Kidney (tissue), 14 donors: ENCODE results near the gene NDOR1. TPM values are rescaled to one million over a fixed set of nuclear protein-coding genes. Genes with fewer than 3 reads are reported as not detected.
"Not testable (repeated sequence)": the region's sequence is repeated elsewhere in the genome, so short reads cannot be mapped to it uniquely, and the experiment has no call there.

ENCODE experiments used
- DNase-seq, 5 donors: peaks; one replicate each; pipeline ENCODE4 v3.0.0-alpha.2; 2013 to 2020
- FAIRE-seq: peaks from 2 replicates; lab custom pipeline; 2012; peaks lifted over from hg19 to GRCh38; lab: Jason Lieb, UNC
- H3K27ac ChIP-seq, 2 donors: one replicate each; pipeline ENCODE4 v1.7.0; 2013; ENCODE audit warnings: low read depth in 2 of 2, low read length in 2 of 2, inconsistent platforms in 1 of 2
- H3K27me3 ChIP-seq: one replicate; pipeline ENCODE4 v1.7.1; 2013; ENCODE audit warnings: low read length, inconsistent platforms; ENCODE audit not compliant: control insufficient read depth, insufficient read depth
- H3K36me3 ChIP-seq, 3 donors: one replicate each; pipeline versions ENCODE4 v1.7.0 to v1.7.1; 2013; ENCODE audit warnings: low read length in 3 of 3, control low read depth in 1 of 3, inconsistent platforms in 1 of 3; ENCODE audit not compliant: insufficient read depth in 3 of 3, control insufficient read depth in 2 of 3
- H3K4me1 ChIP-seq, 3 donors: one replicate each; pipeline versions ENCODE4 v1.7.0 to v1.7.1; 2013; ENCODE audit warnings: low read length in 3 of 3, inconsistent platforms in 1 of 3, low read depth in 1 of 3; ENCODE audit not compliant: control insufficient read depth in 2 of 3, insufficient read depth in 2 of 3
- H3K4me3 ChIP-seq, 3 donors: one replicate each; pipeline versions ENCODE4 v1.7.0 to v1.8.1; 2013; ENCODE audit warnings: low read length in 3 of 3, control low read depth in 1 of 3, inconsistent platforms in 1 of 3
- H3K9ac ChIP-seq, 3 donors: one replicate each; pipeline versions ENCODE4 v1.7.0 to v1.7.1; 2013; ENCODE audit warnings: low read length in 3 of 3, control low read depth in 1 of 3, inconsistent platforms in 1 of 3
- H3K9me3 ChIP-seq, 3 donors: one replicate each; pipeline versions ENCODE4 v1.7.0 to v1.7.1; 2013; ENCODE audit warnings: low read length in 3 of 3, control low read depth in 1 of 3, inconsistent platforms in 1 of 3; ENCODE audit not compliant: control insufficient read depth in 2 of 3, insufficient read depth in 1 of 3
- CTCF ChIP-seq: IDR thresholded peaks from 3 replicates; pipeline ENCODE4 v1.5.1; 2012; ENCODE audit warnings: mild to moderate bottlenecking, moderate library complexity, borderline replicate concordance; ENCODE audit not compliant: insufficient read depth; ENCODE audit errors: extremely low read depth
- intact Hi-C: fragments of 100-400 bp; cut with DNase I; formaldehyde crosslinking; loops from one replicate; pipeline ENCODE4 v1.11.1; 2022
- polyA plus RNA-seq: library from polyadenylated mRNA; stranded (reverse); fragments of 350-450 nt; fragmentation: Illumina TruSeq; extraction: RNeasy Lipid Tissue Mini Kit (QIAGEN cat#74804); gene quantifications from one replicate; pipeline ENCODE4 v1.2.3, GENCODE V29; 2014; ENCODE audit warnings: low read depth, low replicate concordance; ENCODE audit not compliant: insufficient read depth
- total RNA-seq: library from RNA; stranded (reverse); fragmentation: NEBNext Ultra II Directional; extraction: Animal tissue kit (Norgen Biotek cat#: 25700); gene quantifications from one replicate; pipeline ENCODE4 v1.2.1, GENCODE V29; 2021
- donor health status: control.
- donor health status: control.
- donor health status: control.
- donor health status: control.
- donor health status: control.
- donor health status: DM: yes; HTN: yes; CAD: no.
- donor health status: Normal renal cell carcinoma (clear cell type).

The NDOR1 gene
- total and polyA plus RNA-seq, 2 donors from 2014 or later = 5.9 to 17.8 TPM

GRCh38 chr9:137256856-137257255 is 51.4 kb downstream of the NDOR1 start:
- H3K27me3 ChIP-seq = no peaks in the 10 kb centered on the region
- no peak for FAIRE-seq
- intact Hi-C loops = no loop called here
- no peak for TF ChIP-seq CTCF
- no peak for DNase-seq
- no peak overlapping the region for H3K27ac ChIP-seq
- peak overlapping the region in 1 of 3 donors; percentile 90 for H3K4me3 ChIP-seq
- H3K9me3 ChIP-seq = no peaks in the 10 kb centered on the region
- H3K4me1 ChIP-seq = peaks cover 0 to 22% (median 13%) of the 10 kb centered on the region in 3 donors
- H3K9ac ChIP-seq = no peak overlapping the region
- peaks cover 0 to 10% (median 4%) of the 10 kb centered on the region in 3 donors for H3K36me3 ChIP-seq

GRCh38 chr9:137262173-137262908 is 56.8 kb downstream of the NDOR1 start:
- H3K27ac ChIP-seq, H3K4me3 ChIP-seq, H3K27me3 ChIP-seq, FAIRE-seq, H3K4me1 ChIP-seq, intact Hi-C loops, H3K9me3 ChIP-seq, H3K9ac ChIP-seq: not testable (repeated sequence)
- TF ChIP-seq CTCF = peak; percentile 2
- peaks cover 2 to 12% (median 4%) of the 10 kb centered on the region in 3 donors for H3K36me3 ChIP-seq
- DNase-seq = peak in 1 of 5 donors; percentile 70

- no peak for TF ChIP-seq CTCF
- H3K4me3 ChIP-seq = no peak overlapping the region
- DNase-seq = peak in 1 of 5 donors; percentile 79
- peaks cover 2 to 12% (median 4%) of the 10 kb centered on the region in 3 donors for H3K36me3 ChIP-seq
- H3K27ac ChIP-seq = no peak overlapping the region
- intact Hi-C loops = no loop called here
- no peak for FAIRE-seq
- H3K4me1 ChIP-seq = peaks cover 0 to 2% (median 0%) of the 10 kb centered on the region in 3 donors
- no peak overlapping the region for H3K9ac ChIP-seq
- H3K27me3 ChIP-seq = no peaks in the 10 kb centered on the region
- no peaks in the 10 kb centered on the region for H3K9me3 ChIP-seq
These were observed 57.4 kb downstream of the NDOR1 start for GRCh38 chr9:137262909-137263285.
